ENCODE measurements around the gene CBR1. TPM values are rescaled to one million over a fixed set of nuclear protein-coding genes. Genes with fewer than 3 reads are reported as not detected.

The CBR1 gene
- total RNA-seq: 100 to 1,000 TPM in 3 of 5 donors, 10 to 100 TPM in 2; 79.9 to 372 (median 140) TPM
- 100 to 1,000 TPM in 2 of 3 donors, 10 to 100 TPM in 1; 99.9 to 315 (median 169) TPM for polyA plus RNA-seq
- long read RNA-seq, donor 1, transcript CBR1-201 (3 exons, 1,293 nt): major isoform, 16 of 16 reads
- long read RNA-seq, donor 1, partial matches to known transcripts: 0 of 16 reads
- long read RNA-seq, donor 1, other reads (novel, unspliced or antisense): 0 of 16 reads
- long read RNA-seq, donor 2, transcript CBR1-201 (3 exons, 1,293 nt): major isoform, 7 of 8 reads
- long read RNA-seq, donor 2, partial matches to known transcripts: 0 of 8 reads
- long read RNA-seq, donor 2, other reads (novel, unspliced or antisense): 0 of 8 reads
- long read RNA-seq, donor 3, transcript CBR1-201 (3 exons, 1,293 nt): major isoform, 6 of 6 reads
- long read RNA-seq, donor 3, partial matches to known transcripts: 0 of 6 reads
- long read RNA-seq, donor 3, other reads (novel, unspliced or antisense): 0 of 6 reads
- long read RNA-seq, donor 4, partial matches to known transcripts: 0 of 2 reads
- long read RNA-seq, donor 4, other reads (novel, unspliced or antisense): 0 of 2 reads
- long read RNA-seq, donor 5, transcript CBR1-201 (3 exons, 1,293 nt): major isoform, 20 of 20 reads
- long read RNA-seq, donor 5, partial matches to known transcripts: 0 of 20 reads
- long read RNA-seq, donor 5, other reads (novel, unspliced or antisense): 0 of 20 reads
- long read RNA-seq, donor 6, transcript CBR1-201 (3 exons, 1,293 nt): major isoform, 48 of 49 reads
- long read RNA-seq, donor 6, partial matches to known transcripts: 0 of 49 reads
- long read RNA-seq, donor 6, other reads (novel, unspliced or antisense): 0 of 49 reads
- long read RNA-seq, donor 7, transcript CBR1-201 (3 exons, 1,293 nt): major isoform, 28 of 36 reads
- long read RNA-seq, donor 7, partial matches to known transcripts: 7 of 36 reads
- long read RNA-seq, donor 7, other reads (novel, unspliced or antisense): 0 of 36 reads
- long read RNA-seq, donor 8, transcript CBR1-201 (3 exons, 1,293 nt): major isoform, 13 of 13 reads
- long read RNA-seq, donor 8, partial matches to known transcripts: 0 of 13 reads
- long read RNA-seq, donor 8, other reads (novel, unspliced or antisense): 0 of 13 reads
- long read RNA-seq, donor 9, transcript CBR1-201 (3 exons, 1,293 nt): major isoform, 14 of 19 reads
- long read RNA-seq, donor 9, partial matches to known transcripts: 5 of 19 reads
- long read RNA-seq, donor 9, other reads (novel, unspliced or antisense): 0 of 19 reads
- long read RNA-seq, donor 10, transcript CBR1-201 (3 exons, 1,293 nt): major isoform, 10 of 10 reads
- long read RNA-seq, donor 10, partial matches to known transcripts: 0 of 10 reads
- long read RNA-seq, donor 10, other reads (novel, unspliced or antisense): 0 of 10 reads

- intact Hi-C loops (cut with DNase I; ENCODE audit: low total_unique reads): no loop called here
- WGBS, 5 donors: 0 to 1% (median 1%) methylated on average over 13 to 71 of the region's 71 CpGs
- no peaks in the 10 kb centered on the region for H3K27me3 ChIP-seq
- H3K9me3 ChIP-seq: peaks cover 0 to 10% (median 3%) of the 10 kb centered on the region in 4 donors
- H3K27ac ChIP-seq: peak within 1 kb of the TSS; percentile 87 to 91 (median 89)
- H3K36me3 ChIP-seq: peaks cover 7 to 26% (median 19%) of the 10 kb centered on the region in 4 donors
- DNase-seq: peak; percentile 95 to 96
- peaks cover 26 to 50% (median 42%) of the 10 kb centered on the region in 4 donors for H3K4me1 ChIP-seq
- TF ChIP-seq POLR2A (IDR thresholded peaks at IDR 0.05) (peak in 1 of 4 donors; percentile 58), POLR2AphosphoS5 (IDR thresholded peaks at IDR 0.05) (peak; percentile 53 to 88 (median 82)), CTCF (IDR thresholded peaks at IDR 0.05) (peak in 1 of 7 experiments; percentile 11), EP300 (IDR thresholded peaks at IDR 0.05) (no peak)
- H3K4me3 ChIP-seq: peak within 1 kb of the TSS; percentile 79 to 92 (median 84)
Observed at GRCh38 chr21:36069713-36070583, at the start of gene CBR1. CBR1 (plus strand) TSS chr21:36070024; CDS start chr21:36070116, 92 bp downstream.

GRCh38 chr21:36021251-36021837, 48.5 kb upstream of the CBR1 start:
- H3K27ac ChIP-seq: no peak overlapping the region
- H3K4me3 ChIP-seq: no peak overlapping the region
- intact Hi-C loops (cut with DNase I; ENCODE audit: low total_unique reads): no loop called here
- H3K4me1 ChIP-seq: peaks cover 0 to 17% (median 6%) of the 10 kb centered on the region in 4 donors
- H3K9me3 ChIP-seq: no peaks in the 10 kb centered on the region
- H3K36me3 ChIP-seq: no peaks in the 10 kb centered on the region
- 90 to 96% (median 94%) methylated on average over 11 of the region's 11 CpGs for WGBS, 5 donors
- DNase-seq: no peak
- TF ChIP-seq CTCF (IDR thresholded peaks at IDR 0.05) (no peak), POLR2AphosphoS5 (IDR thresholded peaks at IDR 0.05) (no peak), POLR2A (IDR thresholded peaks at IDR 0.05) (no peak), EP300 (IDR thresholded peaks at IDR 0.05) (no peak)
- H3K27me3 ChIP-seq: no peaks in the 10 kb centered on the region

- no peak for TF ChIP-seq EP300 (IDR thresholded peaks at IDR 0.05)
- no peak for TF ChIP-seq CTCF (IDR thresholded peaks at IDR 0.05)
- no peak for TF ChIP-seq POLR2AphosphoS5 (IDR thresholded peaks at IDR 0.05)
- TF ChIP-seq POLR2A (IDR thresholded peaks at IDR 0.05): no peak
- no peak overlapping the region for H3K4me3 ChIP-seq
- WGBS, 5 donors: 59 to 73% (median 72%) methylated on average over 6 of the region's 6 CpGs
- H3K36me3 ChIP-seq: no peaks in the 10 kb centered on the region
- peaks cover 0 to 17% (median 6%) of the 10 kb centered on the region in 4 donors for H3K4me1 ChIP-seq
- DNase-seq: no peak
- no peak overlapping the region for H3K27ac ChIP-seq
- no peaks in the 10 kb centered on the region for H3K27me3 ChIP-seq
- intact Hi-C loops (cut with DNase I; ENCODE audit: low total_unique reads): no loop called here
- no peaks in the 10 kb centered on the region for H3K9me3 ChIP-seq
Observed at GRCh38 chr21:36022427-36023091, 47.3 kb upstream of the CBR1 start.

Measured in stomach (tissue), 19 donors.